Colonic mucosa (tissue), 4 donors: Measurements from ENCODE around the gene CALN1. TPM values are rescaled to one million over a fixed set of nuclear protein-coding genes. Genes with fewer than 3 reads are reported as not detected.

Experiments used
- DNase-seq: peaks from one replicate; pipeline ENCODE4 v3.0.0-alpha.2; 2020
- H3K27ac ChIP-seq: fragments of 200-600 bp; one replicate; pipeline ENCODE4 v1.8.0; 2021
- H3K27me3 ChIP-seq: fragments of 200-600 bp; one replicate; pipeline ENCODE4 v1.8.0; 2021
- H3K36me3 ChIP-seq: fragments of 200-600 bp; one replicate; pipeline ENCODE4 v1.8.0; 2021
- H3K4me1 ChIP-seq: fragments of 200-600 bp; one replicate; pipeline ENCODE4 v1.8.0; 2021; ENCODE audit warnings: mild to moderate bottlenecking
- H3K4me3 ChIP-seq: fragments of 200-600 bp; one replicate; pipeline ENCODE4 v1.8.0; 2021
- H3K9ac ChIP-seq, 2 donors: one replicate each; pipeline ENCODE4 v1.7.0; 2013; ENCODE audit warnings: control low read depth in 2 of 2, low read depth in 2 of 2, low read length in 2 of 2
- H3K9me3 ChIP-seq: fragments of 200-600 bp; one replicate; pipeline ENCODE4 v1.8.0; 2021
- CTCF ChIP-seq: fragments of 200-600 bp; IDR thresholded peaks from one replicate; pipeline ENCODE4 v1.8.0; 2022; ENCODE audit warnings: antibody characterized with exemption, mild to moderate bottlenecking
- intact Hi-C: fragments of 100-400 bp; cut with DNase I; formaldehyde crosslinking; loops from one replicate; pipeline ENCODE4 v1.14.1; 2022
- total RNA-seq, 2 donors: library from RNA; stranded (reverse); fragmentation: NEBNext Ultra II Directional in 1 of 2; extraction: Animal tissue kit (Norgen Biotek cat#: 25700) in 1 of 2; gene quantifications; one replicate each; pipeline ENCODE4 v1.2.1, GENCODE V29; 2021
- donor health status: healthy.
- donor health status: DM: no; HTN: no; CAD: no.
- donor health status: DM: no; HTN: no; CAD: no.

The CALN1 gene
- total RNA-seq, 2 donors from 2014 or later, result 0.37 TPM; not detected in 1

GRCh38 chr7:71864130-71864529 lies 548.0 kb downstream of the CALN1 start:
- Histone ChIP-seq H3K9me3 (no peaks in the 10 kb centered on the region), H3K36me3 (no peaks in the 10 kb centered on the region)
- TF ChIP-seq CTCF, result no peak

DNA sequence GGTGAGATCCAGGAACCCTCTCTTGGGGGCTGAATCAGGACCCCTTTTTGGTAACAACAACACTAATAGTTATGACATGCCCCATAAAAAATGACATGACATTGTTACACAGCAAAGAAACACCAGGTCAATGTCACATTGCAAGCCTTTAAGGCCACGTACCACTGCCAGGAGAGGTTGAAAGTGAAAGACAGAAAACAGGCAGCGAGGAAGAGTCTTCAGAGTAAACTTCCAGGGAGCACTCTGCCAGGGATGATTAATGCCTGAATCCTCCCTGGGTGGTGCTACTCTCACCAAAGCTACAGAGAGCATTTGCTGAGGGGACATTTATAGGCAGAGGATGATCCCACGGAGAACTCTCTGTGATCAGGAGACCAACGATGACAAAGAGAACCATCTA lies 551.6 kb downstream of the CALN1 start:
- Histone ChIP-seq H3K27ac (no peak overlapping the region), H3K36me3 (no peaks in the 10 kb centered on the region), H3K4me1 (no peaks in the 10 kb centered on the region), H3K9ac (no peak overlapping the region), H3K27me3 (no peaks in the 10 kb centered on the region), H3K9me3 (no peaks in the 10 kb centered on the region), H3K4me3 (no peak overlapping the region)
- TF ChIP-seq CTCF, result no peak
- intact Hi-C loops, result no loop called here
- DNase-seq, result no peak

More at GRCh38 chr7:71864130-71864529, 548.0 kb downstream of the CALN1 start:
- Histone ChIP-seq H3K27ac (no peak overlapping the region), H3K4me3 (no peak overlapping the region), H3K4me1 (no peaks in the 10 kb centered on the region), H3K9ac (no peak overlapping the region), H3K27me3 (no peaks in the 10 kb centered on the region)
- intact Hi-C loops, result no loop called here
- no peak for DNase-seq

DNA sequence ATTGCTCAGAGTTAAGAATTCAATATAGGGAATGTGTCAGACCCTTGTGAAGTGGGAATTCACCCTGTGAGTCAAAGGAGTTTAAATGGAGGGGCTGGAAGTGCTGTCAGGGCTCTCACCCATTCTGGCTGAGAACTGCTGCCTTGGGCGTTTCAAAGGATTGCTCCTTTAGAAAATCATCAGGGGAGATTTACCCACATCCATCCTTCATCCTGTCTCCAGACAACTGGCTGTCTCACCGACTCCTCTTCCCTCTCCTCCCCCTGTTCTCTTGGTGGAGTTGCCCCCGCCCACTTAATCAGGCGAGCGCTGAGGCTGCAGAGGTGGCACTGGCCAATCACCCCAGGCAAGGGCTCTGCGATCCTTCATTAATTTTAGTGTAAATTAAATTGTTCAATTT lies 554.8 kb downstream of the CALN1 start:
- Histone ChIP-seq H3K9ac (no peak overlapping the region), H3K4me3 (no peak overlapping the region), H3K9me3 (no peaks in the 10 kb centered on the region), H3K36me3 (no peaks in the 10 kb centered on the region), H3K27me3 (no peaks in the 10 kb centered on the region), H3K27ac (no peak overlapping the region), H3K4me1 (no peaks in the 10 kb centered on the region)
- intact Hi-C loops, result no loop called here
- DNase-seq, result no peak
- TF ChIP-seq CTCF, result no peak

GRCh38 chr7:71854546-71855397 lies 557.4 kb downstream of the CALN1 start:
- no peaks in the 10 kb centered on the region for H3K9me3 ChIP-seq
- intact Hi-C loops, result no loop called here

GRCh38 chr7:71851776-71852498 lies 560.2 kb downstream of the CALN1 start:
- no peak for DNase-seq
- no peak for TF ChIP-seq CTCF
- Histone ChIP-seq H3K4me3 (no peak overlapping the region), H3K9me3 (no peaks in the 10 kb centered on the region), H3K27ac (no peak overlapping the region), H3K9ac (no peak overlapping the region), H3K27me3 (no peaks in the 10 kb centered on the region), H3K36me3 (no peaks in the 10 kb centered on the region), H3K4me1 (no peaks in the 10 kb centered on the region)
- intact Hi-C loops, result no loop called here

More at GRCh38 chr7:71854546-71855397, 557.4 kb downstream of the CALN1 start:
- Histone ChIP-seq H3K9ac (no peak overlapping the region), H3K4me1 (no peaks in the 10 kb centered on the region), H3K27me3 (no peaks in the 10 kb centered on the region), H3K4me3 (no peak overlapping the region), H3K36me3 (no peaks in the 10 kb centered on the region), H3K27ac (no peak overlapping the region)
- no peak for TF ChIP-seq CTCF
- DNase-seq, result no peak
